Measurements from ENCODE around the gene TMEM221.

Gene TMEM221

DNA sequence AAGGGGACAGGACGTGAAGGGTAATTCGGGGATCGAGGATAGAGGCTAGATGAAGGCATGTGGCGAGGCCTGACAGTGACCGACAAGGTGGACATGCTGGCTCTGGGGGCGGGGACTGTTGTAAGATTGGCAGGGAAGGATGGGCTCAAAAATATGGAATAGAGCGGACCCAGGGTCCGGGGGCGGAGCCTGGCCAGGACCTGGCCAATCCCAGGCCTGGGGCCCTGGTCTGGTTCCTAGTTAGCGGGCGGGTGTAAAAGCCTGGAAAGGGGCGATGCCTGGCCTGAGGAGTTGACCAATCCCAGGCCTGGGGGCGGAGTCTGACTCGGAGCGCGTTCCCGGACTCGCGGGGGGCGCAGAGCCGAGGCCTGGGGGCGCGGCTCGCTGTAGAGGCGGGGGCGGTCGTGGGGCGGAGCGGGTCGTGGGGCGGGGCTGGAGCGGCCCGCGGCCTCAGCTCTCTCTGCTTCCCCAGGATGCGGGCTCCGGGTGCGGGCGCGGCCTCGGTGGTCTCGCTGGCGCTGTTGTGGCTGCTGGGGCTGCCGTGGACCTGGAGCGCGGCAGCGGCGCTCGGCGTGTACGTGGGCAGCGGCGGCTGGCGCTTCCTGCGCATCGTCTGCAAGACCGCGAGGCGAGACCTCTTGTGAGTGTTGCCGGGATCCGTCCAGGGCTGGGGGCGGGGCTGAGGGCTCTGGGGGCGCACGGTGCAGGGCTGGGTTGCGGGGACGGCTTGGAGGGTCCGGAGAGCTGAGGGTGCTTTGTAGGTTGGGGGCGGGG is 21.8 kb upstream of the TMEM221 start, which contains the start of gene SLC27A1:
Gene SLC27A1, plus strand, starts transcription at position 457 of the 774 bp plus-strand sequence. Its CDS starts 17 bp downstream, at position 474.
- TF ChIP-seq, protein P1, sequence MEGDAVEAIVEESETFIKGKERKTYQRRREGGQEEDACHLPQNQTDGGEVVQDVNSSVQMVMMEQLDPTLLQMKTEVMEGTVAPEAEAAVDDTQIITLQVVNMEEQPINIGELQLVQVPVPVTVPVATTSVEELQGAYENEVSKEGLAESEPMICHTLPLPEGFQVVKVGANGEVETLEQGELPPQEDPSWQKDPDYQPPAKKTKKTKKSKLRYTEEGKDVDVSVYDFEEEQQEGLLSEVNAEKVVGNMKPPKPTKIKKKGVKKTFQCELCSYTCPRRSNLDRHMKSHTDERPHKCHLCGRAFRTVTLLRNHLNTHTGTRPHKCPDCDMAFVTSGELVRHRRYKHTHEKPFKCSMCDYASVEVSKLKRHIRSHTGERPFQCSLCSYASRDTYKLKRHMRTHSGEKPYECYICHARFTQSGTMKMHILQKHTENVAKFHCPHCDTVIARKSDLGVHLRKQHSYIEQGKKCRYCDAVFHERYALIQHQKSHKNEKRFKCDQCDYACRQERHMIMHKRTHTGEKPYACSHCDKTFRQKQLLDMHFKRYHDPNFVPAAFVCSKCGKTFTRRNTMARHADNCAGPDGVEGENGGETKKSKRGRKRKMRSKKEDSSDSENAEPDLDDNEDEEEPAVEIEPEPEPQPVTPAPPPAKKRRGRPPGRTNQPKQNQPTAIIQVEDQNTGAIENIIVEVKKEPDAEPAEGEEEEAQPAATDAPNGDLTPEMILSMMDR (IDR thresholded peaks at IDR 0.05; ENCODE audit: borderline replicate concordance, extremely low read depth, low read length, poor library complexity, severe bottlenecking): peak; percentile 9
- TF ChIP-seq EZH2 (IDR thresholded peaks at IDR 0.05; ENCODE audit: borderline replicate concordance, low read depth, low read length, severe bottlenecking): no peak
- H3K9ac ChIP-seq (ENCODE audit: low read depth, low read length): peak within 1 kb of the TSS; percentile 66

GRCh38 chr19:17469481-17470067 is 21.1 kb upstream of the TMEM221 start:
- Histone ChIP-seq H3K9ac (ENCODE audit: low read depth, low read length) (peak overlapping the region; percentile 66; the same call in 1 of the 2 replicates), H3K4me1 (ENCODE audit: insufficient read depth, low read length) (peaks cover 24% of the 10 kb centered on the region), H2AFZ (ENCODE audit: low read depth, low read length) (peak overlapping the region; percentile 90), H3K4me3 (ENCODE audit: low read depth in 1 of 2, low read length in 2 of 2) (peak overlapping the region in 1 of 2 experiments; percentile 78; a peak in 2 of 4 replicates), H3K36me3 (ENCODE audit: insufficient read depth, low read length) (no peaks in the 10 kb centered on the region), H3K27ac (ENCODE audit: low read length) (0 out of 2 replicates have a peak overlapping the region, but pooled peaks have one; percentile 56), H3K27me3 (ENCODE audit: insufficient read depth, low read length, poor library complexity) (no peaks in the 10 kb centered on the region), H3K79me2 (ENCODE audit: insufficient read depth, low read length) (no peaks in the 10 kb centered on the region), H3K4me2 (ENCODE audit: insufficient read depth, low read length) (peak overlapping the region; percentile 98), H3K9me3 (ENCODE audit: insufficient read depth, low read length, severe bottlenecking) (no peaks in the 10 kb centered on the region), H4K20me1 (ENCODE audit: insufficient read depth, low read length) (no peaks in the 10 kb centered on the region)
- no peak for TF ChIP-seq EZH2 (IDR thresholded peaks at IDR 0.05; ENCODE audit: borderline replicate concordance, low read depth, low read length, severe bottlenecking)
- TF ChIP-seq, protein P1 (IDR thresholded peaks at IDR 0.05; ENCODE audit: borderline replicate concordance, extremely low read depth, low read length, poor library complexity, severe bottlenecking): no peak
- peak; percentile 78 for DNase-seq
- ATAC-seq (ENCODE audit: insufficient read depth, low read depth): peak; percentile 53

More for the DNA sequence above, 21.8 kb upstream of the TMEM221 start, which contains the start of gene SLC27A1:
- peak within 1 kb of the TSS; percentile 98 for H3K4me2 ChIP-seq (ENCODE audit: insufficient read depth, low read length)
- no peaks in the 10 kb centered on the region for H3K36me3 ChIP-seq (ENCODE audit: insufficient read depth, low read length)
- peak; percentile 87 for ATAC-seq (ENCODE audit: insufficient read depth, low read depth)
- H4K20me1 ChIP-seq (ENCODE audit: insufficient read depth, low read length): no peaks in the 10 kb centered on the region
- peak within 1 kb of the TSS; percentile 61 for H3K27ac ChIP-seq (ENCODE audit: low read length)
- peaks cover 24% of the 10 kb centered on the region for H3K4me1 ChIP-seq (ENCODE audit: insufficient read depth, low read length)
- H3K27me3 ChIP-seq (ENCODE audit: insufficient read depth, low read length, poor library complexity): no peaks in the 10 kb centered on the region
- peak within 1 kb of the TSS; percentile 90 for H2AFZ ChIP-seq (ENCODE audit: low read depth, low read length)
- H3K9me3 ChIP-seq (ENCODE audit: insufficient read depth, low read length, severe bottlenecking): no peaks in the 10 kb centered on the region
- no peaks in the 10 kb centered on the region for H3K79me2 ChIP-seq (ENCODE audit: insufficient read depth, low read length)
- DNase-seq: peak; percentile 95
- H3K4me3 ChIP-seq (ENCODE audit: low read depth in 1 of 2, low read length in 2 of 2): peak within 1 kb of the TSS; percentile 31 to 78; a peak in 3 of 4 replicates

DNA sequence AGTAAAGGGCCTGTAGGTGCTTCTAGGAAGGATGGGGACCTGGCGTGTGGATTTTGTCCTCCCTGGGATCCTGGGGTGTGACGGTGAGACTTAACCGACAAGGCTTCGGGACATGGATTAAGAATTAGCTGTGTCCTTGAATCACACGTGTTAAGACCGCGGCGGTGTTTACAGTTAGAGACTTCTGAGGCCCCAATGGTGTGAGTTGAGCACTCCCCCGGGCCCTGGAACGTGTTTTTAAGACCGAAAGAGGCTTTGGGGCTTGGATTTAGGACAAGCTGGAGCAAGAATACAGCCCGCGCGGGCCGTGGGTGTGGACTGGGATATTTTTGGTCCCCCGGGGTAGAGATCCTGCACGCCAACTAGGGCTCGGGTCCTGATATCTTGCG is 20.6 kb upstream of the TMEM221 start:
- Histone ChIP-seq H3K79me2 (ENCODE audit: insufficient read depth, low read length) (no peaks in the 10 kb centered on the region), H4K20me1 (ENCODE audit: insufficient read depth, low read length) (no peaks in the 10 kb centered on the region), H3K4me2 (ENCODE audit: insufficient read depth, low read length) (no peak overlapping the region), H3K9me3 (ENCODE audit: insufficient read depth, low read length, severe bottlenecking) (no peaks in the 10 kb centered on the region), H3K9ac (ENCODE audit: low read depth, low read length) (no peak overlapping the region), H3K27me3 (ENCODE audit: insufficient read depth, low read length, poor library complexity) (no peaks in the 10 kb centered on the region), H3K36me3 (ENCODE audit: insufficient read depth, low read length) (no peaks in the 10 kb centered on the region), H3K27ac (ENCODE audit: low read length) (no peak overlapping the region), H3K4me3 (ENCODE audit: low read depth in 1 of 2, low read length in 2 of 2) (no peak overlapping the region), H2AFZ (ENCODE audit: low read depth, low read length) (no peak overlapping the region), H3K4me1 (ENCODE audit: insufficient read depth, low read length) (peaks cover 24% of the 10 kb centered on the region)
- no peak for ATAC-seq (ENCODE audit: insufficient read depth, low read depth)
- no peak for TF ChIP-seq EZH2 (IDR thresholded peaks at IDR 0.05; ENCODE audit: borderline replicate concordance, low read depth, low read length, severe bottlenecking)
- TF ChIP-seq, protein P1 (IDR thresholded peaks at IDR 0.05; ENCODE audit: borderline replicate concordance, extremely low read depth, low read length, poor library complexity, severe bottlenecking): no peak
- no peak for DNase-seq

Measured in DND-41 (cell line).